HEK293 (cell line): Measurements from ENCODE around the gene FXYD3.

ENCODE experiments used
- INSM2 ChIP-seq: fragments of 450-650 bp; formaldehyde crosslinking; IDR thresholded peaks from 2 replicates; pipeline ENCODE4 v1.5.1; 2016; ENCODE audit warnings: missing biosample characterization, missing genetic modification characterization
- TF ChIP-seq, protein P1 (sequence below): fragments of 450-650 bp; formaldehyde crosslinking; IDR thresholded peaks from 2 replicates; pipeline ENCODE4 v1.5.1; 2016; ENCODE audit warnings: missing biosample characterization, missing genetic modification characterization

GRCh38 chr19:35073941-35074340 is 41.7 kb upstream of the FXYD3 start:
- TF ChIP-seq INSM2, result no peak
- TF ChIP-seq, protein P1, sequence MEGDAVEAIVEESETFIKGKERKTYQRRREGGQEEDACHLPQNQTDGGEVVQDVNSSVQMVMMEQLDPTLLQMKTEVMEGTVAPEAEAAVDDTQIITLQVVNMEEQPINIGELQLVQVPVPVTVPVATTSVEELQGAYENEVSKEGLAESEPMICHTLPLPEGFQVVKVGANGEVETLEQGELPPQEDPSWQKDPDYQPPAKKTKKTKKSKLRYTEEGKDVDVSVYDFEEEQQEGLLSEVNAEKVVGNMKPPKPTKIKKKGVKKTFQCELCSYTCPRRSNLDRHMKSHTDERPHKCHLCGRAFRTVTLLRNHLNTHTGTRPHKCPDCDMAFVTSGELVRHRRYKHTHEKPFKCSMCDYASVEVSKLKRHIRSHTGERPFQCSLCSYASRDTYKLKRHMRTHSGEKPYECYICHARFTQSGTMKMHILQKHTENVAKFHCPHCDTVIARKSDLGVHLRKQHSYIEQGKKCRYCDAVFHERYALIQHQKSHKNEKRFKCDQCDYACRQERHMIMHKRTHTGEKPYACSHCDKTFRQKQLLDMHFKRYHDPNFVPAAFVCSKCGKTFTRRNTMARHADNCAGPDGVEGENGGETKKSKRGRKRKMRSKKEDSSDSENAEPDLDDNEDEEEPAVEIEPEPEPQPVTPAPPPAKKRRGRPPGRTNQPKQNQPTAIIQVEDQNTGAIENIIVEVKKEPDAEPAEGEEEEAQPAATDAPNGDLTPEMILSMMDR (tag by site-specific recombination), result no peak
